HG03139 (cell line): ENCODE results near the gene MAP4K2.
"Not testable (repeated sequence)": the region's sequence is repeated elsewhere in the genome, so short reads cannot be mapped to it uniquely, and the experiment has no call there.

Experiments
- ATAC-seq: cut with Tn5 transposase; IDR thresholded peaks from one replicate; pipeline ENCODE4 v1.9.1; 2021; ENCODE audit not compliant: unreplicated experiment

Gene MAP4K2

DNA sequence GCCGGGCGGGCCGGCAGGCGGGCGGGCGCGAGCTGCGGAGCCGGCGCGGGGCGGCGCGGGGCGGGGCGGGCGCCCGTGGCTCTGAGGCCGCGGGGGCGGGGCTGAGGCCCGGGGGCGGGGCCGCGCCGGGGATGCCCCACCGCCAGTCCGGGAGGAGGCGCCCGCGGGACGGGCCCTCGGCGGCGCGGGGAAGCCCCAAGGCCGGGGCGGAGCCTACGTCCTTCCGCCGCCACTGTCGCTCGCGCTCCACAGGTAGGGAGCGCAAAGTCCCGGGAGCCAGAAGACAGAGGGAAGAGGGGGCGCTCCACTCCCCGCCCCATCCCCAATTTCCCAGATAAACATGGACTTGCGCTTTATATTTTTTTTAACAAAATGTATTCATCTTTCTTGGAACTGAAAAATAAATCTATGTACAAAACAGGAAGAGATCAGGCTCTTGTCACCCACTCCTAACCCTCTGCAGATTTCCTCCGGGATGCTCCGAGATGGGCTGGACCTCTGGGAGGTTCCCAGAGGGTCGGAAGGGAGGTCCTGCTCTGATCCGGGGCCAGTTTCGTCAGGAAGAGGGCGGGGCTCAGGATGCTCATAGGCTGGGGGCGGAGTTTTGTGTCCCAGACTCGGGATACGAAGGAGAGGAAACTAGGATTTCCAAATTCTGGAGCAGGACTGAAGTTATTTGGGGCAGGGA lies at the start of gene MAP4K2:
Gene MAP4K2 (minus strand): TSS at position 57 of the 688 bp plus-strand sequence. CDS start 65 bp downstream, outside the sequence.
- no peak for ATAC-seq

DNA sequence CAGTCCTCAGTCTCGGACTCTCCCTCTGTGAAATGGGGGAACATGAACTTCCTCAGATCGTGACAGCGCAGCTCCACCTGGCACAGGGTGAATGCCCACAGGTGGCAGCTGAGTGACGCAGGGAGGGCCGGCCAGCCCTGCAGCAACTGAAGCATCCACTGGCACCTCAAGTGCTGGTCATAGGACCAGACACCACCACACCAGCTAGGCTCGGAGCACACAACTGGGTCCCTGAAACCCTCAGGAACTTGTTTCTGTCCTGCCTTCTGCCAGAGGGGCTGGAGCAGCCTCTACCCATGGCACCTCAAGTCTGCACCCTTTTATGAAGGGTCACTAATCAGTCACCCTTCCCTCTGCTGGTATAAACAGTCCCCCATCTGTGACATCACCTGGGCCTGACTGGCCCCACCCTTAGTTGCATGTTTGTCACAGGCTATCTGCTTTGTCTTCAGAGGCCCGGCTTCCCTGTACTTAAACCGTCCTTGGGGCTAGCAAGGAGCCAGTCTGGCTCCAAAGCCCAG lies 48.9 kb upstream of the MAP4K2 start:
- no peak for ATAC-seq

DNA sequence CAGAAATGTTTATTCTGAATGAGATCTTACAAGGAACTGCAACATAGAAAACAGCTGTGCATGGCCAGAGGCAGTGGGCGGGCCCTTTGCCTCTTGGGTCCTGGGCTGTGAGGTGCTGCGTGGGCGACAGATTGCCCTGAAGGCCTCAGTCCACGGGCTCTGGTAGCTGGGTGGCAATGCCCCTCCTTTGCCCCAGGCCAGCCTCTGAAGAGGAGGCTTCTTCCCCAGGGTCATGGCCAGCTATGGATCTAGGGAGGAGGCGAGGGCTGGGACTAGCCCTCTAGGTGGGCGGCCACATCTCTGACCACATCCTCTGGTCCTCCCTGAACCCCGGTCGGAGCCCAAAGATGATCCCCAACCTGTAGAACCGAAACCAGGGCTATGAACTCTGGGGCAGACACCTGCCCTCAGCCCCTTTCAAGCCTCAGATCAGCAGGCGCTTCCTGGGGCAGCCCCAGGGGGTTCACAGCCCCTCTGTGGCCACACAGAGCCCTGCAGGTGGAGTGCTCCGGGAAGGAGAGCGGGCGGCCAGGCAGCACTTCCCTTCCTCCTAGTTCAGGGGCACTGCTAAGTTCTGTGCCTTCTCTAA lies 48.1 kb upstream of the MAP4K2 start:
- ATAC-seq: peak; percentile 59

DNA sequence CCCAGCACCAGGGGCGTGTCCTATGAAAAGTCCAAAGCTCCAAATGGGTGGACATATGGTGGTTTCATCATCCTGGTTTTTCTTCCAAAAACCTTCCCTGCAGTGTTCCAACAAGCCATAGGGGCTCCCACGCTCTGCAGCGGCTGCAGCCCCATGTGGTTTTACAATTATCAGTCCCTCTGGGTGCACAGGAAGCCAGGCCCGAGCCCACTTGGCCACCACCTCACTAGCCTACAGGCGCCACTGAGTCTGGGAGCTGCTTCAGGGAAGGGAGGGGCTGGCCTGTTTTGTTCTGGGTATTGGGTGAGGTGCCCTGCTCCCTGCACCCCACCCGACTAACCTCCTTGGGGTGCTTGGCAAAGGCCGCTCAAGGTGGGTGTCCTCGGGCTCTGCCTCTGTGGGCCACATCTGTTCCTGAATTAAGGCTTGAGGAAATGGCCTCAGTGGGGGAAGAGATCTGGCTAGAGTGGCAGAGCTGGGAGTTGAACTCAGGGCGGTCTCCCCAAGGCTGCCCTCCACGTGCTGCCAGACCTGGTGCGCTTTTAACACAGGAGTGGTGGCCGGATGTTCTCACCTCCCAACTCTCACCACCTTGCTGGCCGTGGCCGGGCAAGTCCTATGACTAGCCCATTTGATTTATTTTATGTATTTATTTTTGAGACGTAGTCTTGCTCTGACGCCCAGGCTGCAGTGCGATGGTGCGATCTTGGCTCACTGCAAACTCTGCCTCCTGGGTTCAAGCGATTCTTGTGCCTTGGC lies 46.8 kb upstream of the MAP4K2 start:
- no peak for ATAC-seq

DNA sequence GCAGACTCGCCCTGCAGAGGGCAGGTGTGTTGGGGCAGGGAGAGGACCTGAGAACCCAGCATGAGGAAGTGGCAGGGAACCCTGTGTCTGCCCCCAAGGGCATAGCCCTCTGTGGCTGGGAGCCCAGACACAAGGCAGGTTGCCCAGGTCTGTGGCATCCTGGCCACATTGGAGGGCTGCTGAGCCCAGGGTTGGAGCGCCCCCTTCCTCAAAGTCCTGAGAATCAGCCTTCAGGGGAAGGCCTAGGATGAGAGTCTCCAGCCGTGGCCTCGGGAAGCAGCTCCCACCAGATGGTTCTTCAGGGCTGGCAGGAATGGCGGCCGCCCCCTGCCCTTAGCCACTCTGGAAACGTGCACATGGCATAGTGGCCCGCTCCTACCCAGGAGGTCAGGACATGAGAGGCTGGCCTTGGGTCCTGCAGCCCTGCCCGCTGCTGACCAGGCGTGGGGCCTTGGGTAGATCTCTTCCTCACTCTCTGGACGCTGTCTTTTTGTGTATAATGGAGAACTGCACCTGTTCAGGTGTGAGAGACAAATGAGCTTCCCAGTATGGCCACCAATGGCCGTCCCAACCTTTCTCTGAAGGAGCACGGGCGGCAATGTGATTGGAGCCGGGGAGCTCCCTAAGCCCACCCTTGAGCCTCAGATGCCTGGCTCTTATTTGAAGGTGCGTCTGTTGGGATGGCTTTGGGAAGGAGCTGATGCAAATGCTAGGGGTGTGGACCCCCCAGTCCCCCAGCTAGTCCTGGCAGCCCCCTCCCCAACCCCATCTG lies 46.0 kb upstream of the MAP4K2 start:
- no peak for ATAC-seq

DNA sequence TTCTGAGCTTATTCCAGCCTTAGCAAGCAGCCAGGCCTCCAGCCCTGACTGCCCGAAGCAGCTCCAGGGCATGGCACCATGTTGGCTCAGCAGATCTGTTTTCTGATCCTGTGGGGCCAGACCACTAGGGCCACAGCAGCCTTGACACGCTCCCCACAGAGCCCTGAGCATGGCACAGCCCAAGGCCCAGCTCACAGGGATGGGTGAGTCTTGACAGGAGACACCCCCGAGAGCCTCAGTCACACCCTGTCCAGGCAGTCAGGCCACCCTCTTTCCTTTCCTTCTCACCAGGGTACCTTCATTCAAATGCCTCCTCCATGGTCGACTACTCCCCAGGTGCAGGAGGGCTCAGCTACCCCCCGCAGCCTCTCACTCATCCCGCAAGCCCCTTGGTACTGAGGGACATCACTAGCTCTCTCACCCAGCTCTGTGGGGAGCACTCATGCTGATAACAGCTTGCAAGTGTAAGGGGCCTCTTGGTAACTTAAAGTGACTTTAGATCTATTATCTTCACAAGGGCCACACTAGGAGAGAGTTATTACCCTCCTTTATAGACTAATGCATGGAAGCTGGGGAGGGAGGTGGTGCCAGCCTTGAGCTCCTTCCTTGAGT lies 45.3 kb upstream of the MAP4K2 start:
- no peak for ATAC-seq

DNA sequence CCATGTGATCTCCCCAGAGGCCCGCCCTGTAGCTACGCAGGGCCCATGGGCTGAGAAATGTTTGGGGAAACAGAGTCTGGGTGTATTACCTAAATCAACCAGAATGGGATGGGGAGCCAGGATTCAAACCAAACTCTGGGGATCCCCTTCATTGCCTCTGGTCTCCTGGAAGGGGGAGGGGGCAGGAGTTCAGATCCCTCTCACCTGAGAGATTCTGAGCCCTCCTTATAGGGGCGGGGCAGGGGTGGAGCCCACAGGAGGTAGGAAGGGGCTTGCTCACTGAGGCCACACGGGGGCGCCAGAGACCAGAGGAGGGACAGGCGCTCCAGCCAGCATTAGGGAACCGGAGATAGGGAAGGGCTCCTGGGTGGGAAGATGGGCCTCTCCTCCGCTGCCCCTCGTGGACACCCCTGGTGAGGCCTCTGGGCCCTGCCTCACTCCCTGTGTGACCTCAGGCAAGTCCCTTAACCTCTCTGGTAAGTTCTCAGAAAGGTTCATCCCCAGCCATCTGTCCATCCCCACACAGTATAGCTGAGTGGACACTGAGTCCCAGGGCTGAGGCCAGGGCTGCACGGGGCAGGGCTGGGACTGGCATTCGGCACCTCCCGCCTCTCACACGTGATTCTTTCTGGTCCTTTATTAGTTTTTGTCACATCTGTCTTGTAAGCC lies 44.1 kb upstream of the MAP4K2 start:
- ATAC-seq: no peak

DNA sequence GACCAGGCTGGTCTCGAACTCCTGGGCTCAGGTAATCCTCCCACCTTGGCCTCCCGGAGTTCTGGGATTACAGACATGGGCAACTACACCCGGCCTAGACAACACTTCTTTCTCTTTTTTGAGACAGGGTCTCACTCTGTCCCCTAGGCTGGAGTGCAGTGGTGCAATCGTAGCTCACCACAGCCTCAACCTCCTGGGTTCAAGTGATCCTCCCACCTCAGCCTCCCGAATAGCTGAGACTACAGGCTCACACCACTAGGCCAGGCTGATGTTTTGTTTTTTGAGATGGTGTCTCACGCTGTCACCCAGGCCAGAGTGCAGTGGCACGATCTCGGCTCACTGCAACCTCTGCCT lies 42.7 kb upstream of the MAP4K2 start:
- not testable (repeated sequence) for ATAC-seq

DNA sequence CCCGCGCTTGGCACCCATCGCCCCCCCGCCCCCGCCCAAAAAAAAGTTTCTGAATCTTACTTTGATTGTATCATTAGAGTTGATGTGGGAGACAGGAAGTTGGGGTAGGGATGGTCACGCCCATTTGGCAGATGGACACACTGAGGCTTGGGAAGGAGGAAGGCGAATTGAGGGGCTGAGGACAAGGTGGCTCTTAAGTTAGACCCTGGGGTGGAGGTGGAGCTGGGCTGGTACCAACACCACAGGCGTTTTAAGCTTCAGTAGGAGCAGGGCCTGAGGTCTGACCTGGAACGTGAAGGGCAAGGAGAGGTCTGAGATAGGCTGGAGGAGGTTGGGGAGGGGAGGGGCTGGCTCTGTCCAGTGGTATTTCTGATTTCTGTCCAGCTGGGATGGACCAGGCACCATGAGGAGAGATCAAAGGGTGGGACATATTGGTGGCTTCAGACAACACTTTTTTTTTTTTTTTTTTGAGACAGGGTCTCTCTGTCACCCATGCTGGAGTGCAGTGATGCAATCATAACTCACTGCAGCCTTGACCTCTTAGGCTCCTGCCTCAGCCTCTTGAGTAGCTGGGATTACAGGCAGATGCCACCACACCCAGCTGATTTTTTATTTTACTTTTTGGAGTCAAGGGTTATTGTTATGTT lies 42.2 kb upstream of the MAP4K2 start:
- ATAC-seq: no peak

DNA sequence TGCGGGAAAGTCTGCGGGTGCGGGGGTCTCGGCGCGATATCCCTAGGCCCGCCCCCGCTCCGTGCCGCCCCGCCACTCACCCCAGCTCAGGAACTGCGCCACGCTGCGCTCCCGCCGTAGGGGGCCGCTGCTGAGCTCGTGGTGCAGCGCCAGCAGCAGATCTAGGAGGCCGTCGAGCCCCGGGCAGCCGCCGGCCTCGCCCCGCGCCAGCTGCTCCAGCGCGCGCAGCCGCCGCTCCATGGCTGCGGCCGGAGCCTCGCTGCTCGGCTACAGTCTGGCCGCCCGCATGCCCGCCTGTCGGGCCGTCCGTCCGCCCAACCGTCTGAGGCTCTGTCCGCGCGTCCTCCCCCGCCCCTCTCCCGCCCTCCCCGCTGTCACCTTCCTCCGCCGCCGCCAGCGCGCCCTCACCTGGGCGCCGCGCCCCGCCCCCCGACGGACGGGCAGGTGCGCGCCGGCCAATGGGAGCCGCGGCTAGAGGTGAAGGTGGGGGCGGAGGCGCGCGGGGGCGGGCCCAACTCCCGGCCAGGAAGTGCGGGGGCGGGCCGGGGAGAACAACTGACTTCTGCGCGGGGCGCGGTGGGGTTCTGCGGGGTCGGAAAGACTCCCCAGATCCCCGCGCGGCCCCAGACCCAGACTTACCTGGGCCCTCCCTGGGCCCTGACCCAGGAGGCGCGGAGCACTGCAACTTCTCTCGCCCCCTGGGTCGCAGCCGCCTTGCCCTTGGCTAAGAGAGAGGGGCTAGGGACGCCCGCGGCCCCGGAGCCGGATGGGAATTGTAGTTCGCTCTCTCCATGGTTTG lies 41.5 kb upstream of the MAP4K2 start, which contains the start of gene CDC42BPG:
Gene CDC42BPG (minus strand): TSS at position 324 of the 799 bp plus-strand sequence. CDS start 84 bp downstream, at position 240.
- ATAC-seq: no peak

DNA sequence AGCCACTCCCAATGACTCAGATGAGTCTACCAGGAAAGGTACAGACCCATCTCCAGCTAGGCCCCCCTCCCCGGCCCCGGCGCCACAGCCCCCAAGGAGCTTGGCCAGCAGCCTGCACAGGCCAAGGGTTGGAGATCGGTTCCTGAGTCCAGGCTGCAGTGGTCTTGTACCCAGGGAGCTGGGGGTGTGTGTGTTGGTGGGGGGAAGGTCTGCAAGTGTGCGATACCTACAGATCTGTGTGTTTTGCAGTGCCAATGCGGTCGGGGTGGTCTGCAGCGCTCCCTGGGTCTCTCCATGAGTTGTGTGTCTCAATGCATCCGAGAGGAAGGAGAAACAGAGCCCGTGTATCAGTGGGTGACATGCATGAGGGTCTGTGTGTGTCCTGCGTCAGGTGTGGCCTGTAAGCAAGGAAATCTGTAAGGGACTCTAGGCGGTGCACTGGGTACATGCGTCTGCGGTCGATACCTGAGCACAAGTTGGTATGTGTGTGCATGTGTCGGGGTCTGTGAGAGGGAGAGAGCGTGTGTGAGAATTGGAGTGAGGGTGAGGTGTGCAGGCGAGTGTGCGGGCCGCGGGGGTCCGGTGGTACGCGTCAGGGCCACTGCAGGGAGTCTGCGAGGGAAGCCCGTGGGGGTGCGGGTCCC lies 40.8 kb upstream of the MAP4K2 start:
- no peak for ATAC-seq

DNA sequence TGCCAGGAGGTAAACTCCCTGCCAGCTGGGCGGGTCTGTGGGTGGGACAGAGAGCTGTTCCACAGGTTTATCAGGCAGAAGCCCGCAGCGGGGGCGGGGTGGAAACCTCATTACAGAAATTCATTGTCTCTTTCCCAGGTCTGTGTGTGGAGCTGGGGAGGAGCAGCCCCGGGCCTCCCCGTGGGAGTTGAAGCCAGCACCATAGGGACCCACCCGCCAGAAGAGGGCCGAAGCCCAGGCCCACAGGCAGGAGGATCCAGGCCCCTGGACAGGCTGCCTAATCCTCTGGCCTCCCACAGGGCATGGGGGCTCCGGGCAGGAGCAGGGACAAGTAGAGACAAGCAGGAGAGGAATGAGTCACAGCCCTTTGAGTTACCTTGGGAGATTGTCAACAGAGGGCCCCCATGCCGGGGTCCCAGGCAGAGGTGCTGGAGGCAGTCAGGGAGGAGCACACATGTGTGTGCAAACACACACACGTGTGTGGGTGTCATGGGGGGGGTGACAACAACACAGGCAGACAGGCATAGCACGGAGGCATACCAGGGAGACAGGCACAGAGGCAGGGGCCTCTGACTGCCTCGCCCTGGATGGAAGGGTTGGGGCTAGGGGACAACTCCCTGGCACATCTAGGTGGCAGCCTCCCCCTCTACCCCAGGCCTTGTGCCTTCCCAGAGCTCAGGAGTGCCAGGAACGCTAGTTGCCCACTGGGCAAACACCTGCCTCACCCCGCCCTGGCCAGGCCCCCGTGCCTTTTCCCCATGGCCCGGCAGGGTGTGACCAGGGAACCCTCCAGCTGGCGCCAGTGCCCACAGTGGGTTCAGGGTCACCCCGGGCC lies 40.1 kb upstream of the MAP4K2 start:
- ATAC-seq: no peak

DNA sequence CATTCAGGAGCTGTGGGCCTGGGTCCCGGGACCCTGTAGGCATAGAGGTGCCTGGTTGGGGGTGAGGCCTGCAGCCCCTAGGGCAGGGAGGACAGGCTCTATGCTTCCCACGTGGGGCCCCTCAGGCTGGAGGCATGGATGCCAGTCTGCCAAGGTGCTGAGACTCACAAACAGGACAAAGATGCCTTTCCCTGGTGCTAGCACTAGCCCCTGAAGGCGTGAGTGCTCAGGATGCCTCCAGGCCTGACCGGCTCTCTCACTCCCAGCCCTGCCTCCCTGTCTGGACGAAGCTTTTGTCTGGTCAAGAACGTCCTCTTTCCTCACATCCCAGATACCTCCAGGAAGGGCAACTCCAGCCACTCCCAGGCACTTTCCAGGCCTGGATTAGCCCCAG lies 39.3 kb upstream of the MAP4K2 start:
- ATAC-seq: no peak

DNA sequence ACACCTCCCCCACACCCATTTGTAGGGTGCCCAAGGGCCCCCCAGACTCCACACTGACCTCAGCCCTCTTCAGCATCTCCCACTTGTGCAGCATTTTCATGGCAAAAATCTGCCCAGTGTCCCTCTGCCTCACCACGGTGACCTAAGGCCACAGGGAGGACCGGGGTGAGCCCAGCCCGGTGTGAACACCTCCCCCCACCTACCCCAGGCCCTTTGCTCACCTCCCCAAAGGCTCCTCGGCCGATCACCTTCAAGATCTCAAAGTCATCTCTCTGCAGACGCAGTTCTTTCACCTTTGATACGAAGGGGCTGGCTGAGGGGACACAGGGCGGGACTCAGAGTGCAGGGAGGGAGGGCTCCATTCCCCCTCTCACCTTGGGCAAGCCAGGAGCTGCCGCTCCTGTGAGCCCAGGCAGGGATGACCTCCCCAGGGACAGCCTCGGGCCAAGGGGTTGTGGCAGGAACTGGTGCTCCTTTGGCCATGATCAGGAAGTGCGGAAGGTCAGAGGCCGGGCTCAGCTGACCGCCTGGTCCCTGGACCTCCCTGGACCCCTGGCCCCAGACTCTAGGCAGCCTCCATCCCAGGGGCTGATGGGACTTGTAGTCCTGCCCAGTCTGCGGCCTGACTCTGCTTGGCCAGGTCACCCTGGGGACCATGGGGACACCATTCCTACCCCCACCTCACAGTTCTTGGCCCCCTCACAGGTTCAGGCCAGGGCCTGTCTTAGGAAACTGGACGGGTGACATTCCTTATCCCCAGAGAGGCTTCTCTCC lies 38.8 kb upstream of the MAP4K2 start:
- no peak for ATAC-seq

DNA sequence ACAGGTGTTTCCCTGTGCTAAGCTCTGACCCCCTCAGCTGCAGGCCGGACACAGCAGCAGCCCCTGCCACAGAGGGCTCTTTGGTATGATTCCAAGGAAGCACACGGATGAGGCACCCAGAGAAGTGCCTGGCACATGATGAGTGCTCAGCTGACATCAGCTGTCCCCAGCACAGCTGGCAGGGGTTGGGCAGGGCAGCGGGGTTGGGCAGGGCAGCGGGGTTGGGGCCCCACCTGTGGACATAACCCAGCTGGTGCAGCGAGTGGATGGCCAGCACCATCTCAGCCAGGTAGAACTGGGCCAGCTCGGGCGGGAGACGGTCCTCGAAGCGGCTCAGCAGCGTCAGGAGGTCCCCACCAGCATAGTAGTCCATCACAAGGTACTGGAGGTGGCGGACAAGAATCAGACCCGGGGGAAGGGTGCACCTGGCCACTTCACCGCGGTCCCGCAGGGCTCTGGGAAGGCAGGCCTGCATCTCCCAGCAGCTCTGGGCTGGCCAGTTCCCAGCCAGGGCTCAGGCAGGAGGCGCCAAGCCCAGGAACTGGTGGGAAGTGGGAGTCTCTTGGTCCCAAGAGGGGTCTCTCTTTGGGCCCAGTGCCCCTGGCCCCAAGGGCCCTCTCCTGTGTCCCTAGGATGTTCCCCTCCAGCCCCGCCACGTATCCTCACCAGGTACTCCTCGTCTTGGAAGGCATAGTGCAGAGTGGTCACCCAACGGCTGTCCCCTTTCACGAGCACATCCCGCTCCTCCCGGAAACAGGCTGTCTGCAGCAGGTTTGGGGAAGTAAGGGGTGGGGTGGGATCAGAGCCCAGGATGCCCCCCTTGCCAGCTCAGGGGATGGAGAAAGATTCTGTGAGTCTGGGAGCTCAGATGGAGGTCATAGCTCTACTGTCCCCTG lies 37.1 kb upstream of the MAP4K2 start:
- no peak for ATAC-seq

DNA sequence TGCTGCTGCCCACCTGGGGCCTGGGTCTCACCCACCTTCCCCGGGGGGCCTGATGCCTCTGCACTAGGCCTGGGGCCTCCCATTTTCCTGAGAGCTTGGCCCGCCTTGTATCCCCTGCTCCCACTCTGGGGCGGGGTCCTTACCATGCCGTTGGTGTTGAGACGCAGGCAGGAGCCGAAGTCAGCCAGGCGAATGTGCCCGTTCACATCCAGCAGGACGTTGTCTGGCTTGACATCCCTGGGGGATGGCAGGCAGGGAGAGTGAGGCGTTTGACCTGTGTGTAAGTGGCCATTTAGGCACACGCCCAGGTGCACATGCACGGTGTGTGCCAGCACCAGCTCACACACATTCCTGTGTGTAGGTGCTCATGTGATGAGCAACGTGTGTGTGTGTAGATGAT lies 36.3 kb upstream of the MAP4K2 start:
- no peak for ATAC-seq
